Neural progenitor cell (in vitro differentiated cells): Measurements from ENCODE around the gene CELA3A.

Experiments used
- CTCF ChIP-seq: fragments of 200-600 bp; sonication (generic); IDR thresholded peaks from 2 replicates; pipeline ENCODE4 v1.5.1; 2017; ENCODE audit warnings: antibody characterized with exemption, mild to moderate bottlenecking
- EZH2phosphoT487 ChIP-seq: fragments of 200-600 bp; sonication (generic); IDR thresholded peaks from 2 replicates; pipeline ENCODE4 v1.6.1; 2017; ENCODE audit warnings: antibody characterized with exemption

DNA sequence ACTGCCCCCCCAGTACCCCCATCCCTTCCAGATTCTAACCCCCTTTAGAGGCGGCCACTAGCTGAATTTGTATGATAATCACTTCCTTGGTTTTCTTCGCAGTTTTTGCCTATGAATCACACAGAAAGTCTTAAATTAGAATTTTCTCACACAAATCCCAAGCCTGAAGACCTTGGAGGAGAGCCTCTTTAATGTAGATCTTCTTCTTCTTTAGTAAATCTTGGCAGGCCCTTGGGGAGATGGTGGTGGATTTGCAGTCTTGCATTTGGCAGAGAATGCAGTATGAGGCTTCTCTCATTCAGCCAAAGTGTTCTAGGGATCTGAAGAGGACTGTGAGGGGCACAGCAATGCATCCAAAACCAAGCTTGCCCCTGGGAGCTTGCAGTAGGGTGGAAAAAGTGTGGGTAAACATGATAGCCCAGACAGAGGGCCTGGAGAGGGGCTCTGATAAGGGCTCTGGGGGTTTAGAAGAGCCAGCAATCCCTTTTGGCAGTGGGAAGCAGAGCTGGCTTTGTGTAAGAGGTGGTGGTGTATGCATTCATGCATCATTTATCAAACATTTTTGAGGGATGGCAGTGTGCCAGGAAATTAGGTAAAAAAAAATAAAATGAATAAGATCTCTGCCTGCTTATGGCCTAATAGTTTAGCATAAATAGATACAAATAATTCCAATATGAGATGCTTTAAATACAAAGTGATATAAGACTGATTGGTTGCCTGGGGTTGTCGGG is 43.4 kb downstream of the CELA3A start:
- TF ChIP-seq CTCF (no peak), EZH2phosphoT487 (no peak)
